GM18868 (cell line): ENCODE data around the gene AVEN.
"Not testable (repeated sequence)": the region's sequence is repeated elsewhere in the genome, so short reads cannot be mapped to it uniquely, and the experiment has no call there.

Experiments used
- ATAC-seq: cut with Tn5 transposase; IDR thresholded peaks from one replicate; pipeline ENCODE4 v1.9.1; 2021; ENCODE audit warnings: mild to moderate bottlenecking, moderate library complexity; ENCODE audit not compliant: unreplicated experiment

Gene AVEN

GRCh38 chr15:33857726-33858125 lies 181.3 kb downstream of the AVEN start:
- no peak for ATAC-seq

GRCh38 chr15:33852570-33852969 lies 186.4 kb downstream of the AVEN start:
- no peak for ATAC-seq

GRCh38 chr15:33852094-33852493 lies 186.9 kb downstream of the AVEN start:
- no peak for ATAC-seq

GRCh38 chr15:33851079-33851478 lies 187.9 kb downstream of the AVEN start:
- no peak for ATAC-seq

GRCh38 chr15:33848011-33848410 lies 191.0 kb downstream of the AVEN start:
- no peak for ATAC-seq

GRCh38 chr15:33846862-33847261 lies 192.1 kb downstream of the AVEN start:
- no peak for ATAC-seq

- no peak for ATAC-seq
Observed at GRCh38 chr15:33846142-33846541, 192.9 kb downstream of the AVEN start.

- ATAC-seq, result no peak
Observed at GRCh38 chr15:33844597-33844996, 194.4 kb downstream of the AVEN start.

- ATAC-seq, result no peak
Observed at GRCh38 chr15:33844186-33844585, 194.8 kb downstream of the AVEN start.

- ATAC-seq, result no peak
Observed at GRCh38 chr15:33840615-33841014, 198.4 kb downstream of the AVEN start.

GRCh38 chr15:33839540-33839939 lies 199.5 kb downstream of the AVEN start:
- no peak for ATAC-seq

- ATAC-seq, result no peak
Observed at GRCh38 chr15:33837294-33837693, 201.7 kb downstream of the AVEN start.

- no peak for ATAC-seq
Observed at GRCh38 chr15:33834892-33835743, 203.9 kb downstream of the AVEN start.

GRCh38 chr15:33831646-33832045 lies 207.4 kb downstream of the AVEN start:
- ATAC-seq, result no peak

GRCh38 chr15:33830351-33830750 lies 208.7 kb downstream of the AVEN start:
- no peak for ATAC-seq

GRCh38 chr15:33826201-33826600 lies 212.8 kb downstream of the AVEN start:
- no peak for ATAC-seq

- no peak for ATAC-seq
Observed at GRCh38 chr15:33825453-33825852, 213.6 kb downstream of the AVEN start.

GRCh38 chr15:33823119-33823518 lies 215.9 kb downstream of the AVEN start:
- no peak for ATAC-seq

- no peak for ATAC-seq
Observed at GRCh38 chr15:33822479-33822878, 216.5 kb downstream of the AVEN start.

GRCh38 chr15:33819499-33819898 lies 219.5 kb downstream of the AVEN start:
- not testable (repeated sequence) for ATAC-seq
